Stimulated activated CD4-positive, alpha-beta T cell treated with anti-CD3 and anti-CD28 coated beads, TNF-alpha, amount 100 ng/mL, for 4 hours (primary cell): ENCODE data around the gene ITGA3.
"Not testable (repeated sequence)": the region's sequence is repeated elsewhere in the genome, so short reads cannot be mapped to it uniquely, and the experiment has no call there.

Experiments
- DNase-seq, 3 experiments: peaks; one replicate each; pipeline ENCODE4 v3.0.0-alpha.2; 2020; ENCODE audit warnings: low read depth in 3 of 3

The ITGA3 gene

DNA sequence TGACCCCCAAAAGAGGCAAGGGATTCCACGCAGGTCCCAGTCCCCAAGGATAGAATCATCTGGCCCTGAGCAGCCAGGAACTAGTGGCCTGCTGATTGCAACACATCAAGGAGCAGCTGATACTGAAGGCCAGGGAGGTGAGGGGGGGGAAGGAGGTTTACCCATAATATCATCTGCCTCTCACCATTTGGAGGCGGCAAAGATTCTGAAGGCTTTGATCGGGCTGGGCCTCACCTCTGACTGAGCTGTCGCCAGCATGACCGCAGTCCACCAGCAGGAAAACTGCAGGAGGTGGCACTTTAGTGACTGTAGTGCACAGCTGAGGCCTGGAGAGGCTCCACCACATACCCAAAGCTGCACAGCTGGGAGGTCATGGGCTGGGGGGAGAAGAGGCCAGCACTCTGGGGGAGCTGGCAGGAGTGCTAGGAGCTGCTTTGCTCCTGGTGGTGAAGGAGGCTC, 20.5 kb upstream of the ITGA3 start:
- no peak for DNase-seq

DNA sequence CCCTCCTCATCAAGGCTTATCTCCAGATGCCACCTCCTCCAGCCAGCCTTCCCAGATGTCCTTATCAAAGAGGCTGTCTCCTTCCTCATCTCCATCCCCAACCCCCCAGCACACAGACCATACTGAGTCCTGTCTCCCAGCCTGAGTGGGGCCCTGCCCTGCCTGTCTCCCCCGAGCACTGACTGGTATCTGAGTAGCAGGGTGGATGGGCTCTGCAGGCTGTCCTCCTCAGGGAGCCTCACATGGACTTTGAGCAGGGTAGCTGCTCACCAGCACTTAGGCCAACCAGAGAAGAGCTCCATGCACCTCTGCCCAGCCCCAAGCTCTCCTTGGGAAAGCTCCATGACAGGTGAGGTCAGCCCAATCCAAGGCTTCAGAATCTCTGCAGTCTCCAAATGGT, 20.0 kb upstream of the ITGA3 start:
- no peak for DNase-seq

DNA sequence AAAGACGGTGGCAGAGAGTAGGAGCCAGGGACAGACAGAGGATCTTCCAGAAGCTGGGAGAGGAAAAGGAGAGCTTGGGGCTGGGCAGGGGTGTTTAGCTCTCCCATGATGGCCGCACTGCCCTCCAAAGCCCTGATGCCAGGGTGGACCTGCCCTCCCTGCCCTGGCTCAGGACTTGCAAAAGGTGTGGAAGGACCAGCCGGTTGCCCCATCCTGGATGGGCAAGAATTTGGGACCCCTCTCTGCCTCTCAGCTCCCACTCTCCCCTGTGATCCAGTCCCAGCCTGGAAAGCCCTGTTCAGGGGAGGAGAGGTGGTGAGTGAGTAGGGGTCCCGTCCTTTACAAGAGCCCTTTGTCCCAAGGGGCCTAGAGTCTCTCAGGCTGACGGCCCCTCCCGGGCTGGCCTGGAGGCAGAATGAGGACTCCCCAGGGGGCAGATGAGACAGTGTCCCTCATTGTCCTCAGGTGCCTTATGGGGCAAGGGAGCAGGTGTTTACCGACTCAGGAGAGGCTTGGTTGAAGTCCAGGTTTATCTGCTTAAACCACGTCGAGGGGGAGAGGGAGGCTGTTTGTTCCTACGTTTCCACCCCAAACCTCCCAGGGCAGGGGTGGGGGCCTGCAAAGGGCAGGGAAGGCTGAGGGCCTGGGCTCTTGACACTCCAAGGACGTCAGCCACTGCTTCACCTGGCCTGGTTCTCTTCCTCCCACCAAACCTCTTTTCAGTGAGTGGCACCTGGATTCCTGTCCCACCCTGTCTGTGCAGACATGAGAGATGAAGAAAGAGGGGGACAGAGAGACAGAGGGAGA, 19.3 kb upstream of the ITGA3 start:
- no peak for DNase-seq

DNA sequence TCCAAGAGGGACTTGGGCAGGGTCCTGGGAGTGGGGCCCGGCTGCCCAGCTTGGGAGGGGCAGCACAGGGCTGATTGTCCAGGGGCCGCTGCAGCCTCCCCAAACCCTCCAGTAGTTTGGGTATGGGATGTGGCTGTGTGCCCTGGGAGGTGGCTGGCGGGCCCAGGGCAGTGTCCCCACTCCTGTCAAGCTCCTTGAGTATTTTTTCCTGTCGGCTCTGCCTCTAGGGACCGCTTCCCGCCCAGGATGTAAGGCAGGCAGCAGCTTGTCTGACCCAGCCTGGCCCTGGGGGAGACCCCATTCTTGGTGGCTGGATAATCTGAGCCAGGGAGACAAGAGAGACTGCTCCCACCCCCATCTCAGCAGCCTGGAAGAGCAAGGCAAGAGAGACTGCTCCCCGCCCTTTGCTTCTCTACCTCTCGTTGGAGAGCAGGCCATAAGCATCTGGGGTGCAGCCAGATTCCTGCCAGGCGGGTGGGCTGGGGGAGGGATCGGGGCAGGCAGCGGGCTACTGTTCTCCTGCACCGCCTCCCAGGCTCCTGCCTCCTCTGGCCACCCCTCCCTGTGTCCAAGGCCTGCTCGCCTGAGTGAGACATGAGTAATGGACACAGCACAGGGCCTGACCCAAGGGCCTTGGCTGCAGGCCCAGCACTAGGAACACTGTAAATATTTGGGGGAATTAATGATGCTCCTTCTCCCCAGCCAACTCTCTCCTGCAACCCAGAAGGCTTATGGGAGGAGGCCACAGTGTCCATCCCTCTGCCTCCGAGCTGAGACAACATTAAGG, 18.4 kb upstream of the ITGA3 start:
- DNase-seq: no peak

GRCh38 chr17:50039058-50039457, 16.9 kb upstream of the ITGA3 start:
- no peak for DNase-seq

DNA sequence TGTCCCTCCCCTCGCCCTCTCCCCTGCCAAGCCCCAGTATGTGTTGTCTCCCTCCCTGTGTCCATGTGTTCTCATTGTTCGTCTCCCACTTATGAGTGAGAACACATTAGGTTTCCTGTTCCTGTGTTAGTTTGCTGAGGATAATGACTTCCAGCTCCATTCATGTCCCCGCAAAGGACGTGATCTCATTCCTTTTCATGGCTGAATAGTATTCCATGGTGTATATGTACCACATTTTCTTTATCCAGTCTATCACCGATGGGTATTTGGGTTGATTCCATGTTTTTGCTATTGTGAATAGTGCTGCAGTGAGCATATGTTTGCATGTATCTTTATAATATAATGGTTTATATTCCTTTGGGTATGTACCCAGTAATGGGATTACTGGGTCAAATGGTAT, 15.4 kb upstream of the ITGA3 start:
- not testable (repeated sequence) for DNase-seq

DNA sequence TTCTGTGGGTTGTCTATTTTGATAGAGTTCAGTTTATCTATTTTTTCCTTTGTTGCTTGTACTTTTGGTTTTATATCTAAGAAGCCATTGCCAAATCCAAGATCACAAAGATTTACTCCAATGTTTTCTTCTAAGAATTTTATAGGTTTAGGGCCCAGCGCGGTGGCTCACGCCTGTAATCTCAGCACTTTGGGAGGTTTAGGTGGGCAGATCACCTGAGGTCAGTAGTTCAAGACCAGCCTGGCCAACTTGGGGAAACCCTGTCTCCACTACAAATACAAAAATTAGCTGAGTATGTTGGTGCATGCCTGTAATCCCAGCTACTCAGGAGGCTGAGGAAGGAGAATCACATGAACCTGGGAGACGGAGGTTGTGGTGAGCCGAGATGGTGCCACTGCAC, 13.7 kb upstream of the ITGA3 start:
- DNase-seq: no peak

GRCh38 chr17:50043290-50044148, 12.4 kb upstream of the ITGA3 start:
- no peak for DNase-seq

DNA sequence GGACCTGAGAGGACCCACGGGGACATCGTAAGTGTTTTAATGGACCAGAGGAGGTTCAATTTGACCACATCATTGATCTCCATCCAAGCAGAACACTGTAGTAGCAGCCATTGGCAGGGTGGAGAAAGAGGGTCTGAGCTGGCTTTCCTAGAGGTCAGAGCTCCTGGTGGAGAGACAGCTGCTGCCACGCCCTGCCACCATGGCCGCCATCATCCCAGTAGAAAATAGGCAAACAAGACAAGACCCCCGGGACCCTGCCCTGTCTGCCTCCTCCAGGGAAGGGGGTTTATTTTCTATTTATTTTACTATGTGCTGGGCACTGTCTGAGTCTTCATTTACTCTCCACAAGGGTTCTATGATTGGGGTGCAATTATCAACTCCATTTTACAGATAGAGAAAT, 11.4 kb upstream of the ITGA3 start:
- no peak for DNase-seq

GRCh38 chr17:50045154-50045553, 10.8 kb upstream of the ITGA3 start:
- DNase-seq: no peak

DNA sequence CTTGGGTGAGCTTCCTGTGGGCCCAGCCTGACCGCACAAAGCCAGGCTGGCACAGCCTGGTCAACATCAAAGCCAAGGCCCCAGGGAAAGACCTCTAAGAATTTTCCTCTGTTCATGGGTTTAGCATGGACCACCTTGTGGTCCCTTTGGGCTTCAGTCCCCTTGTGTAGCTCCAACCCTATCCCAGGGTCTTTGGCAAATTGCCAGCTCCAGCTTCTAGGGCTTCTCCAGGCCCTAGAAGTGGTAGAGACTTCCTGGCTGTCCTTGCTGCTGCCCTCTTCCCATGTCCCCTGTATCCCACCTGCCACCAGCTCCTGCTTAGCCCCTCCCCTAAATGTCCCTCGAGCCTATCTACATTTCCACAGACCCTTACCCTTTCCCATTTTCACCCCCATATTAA, 9.7 kb upstream of the ITGA3 start:
- DNase-seq: no peak

DNA sequence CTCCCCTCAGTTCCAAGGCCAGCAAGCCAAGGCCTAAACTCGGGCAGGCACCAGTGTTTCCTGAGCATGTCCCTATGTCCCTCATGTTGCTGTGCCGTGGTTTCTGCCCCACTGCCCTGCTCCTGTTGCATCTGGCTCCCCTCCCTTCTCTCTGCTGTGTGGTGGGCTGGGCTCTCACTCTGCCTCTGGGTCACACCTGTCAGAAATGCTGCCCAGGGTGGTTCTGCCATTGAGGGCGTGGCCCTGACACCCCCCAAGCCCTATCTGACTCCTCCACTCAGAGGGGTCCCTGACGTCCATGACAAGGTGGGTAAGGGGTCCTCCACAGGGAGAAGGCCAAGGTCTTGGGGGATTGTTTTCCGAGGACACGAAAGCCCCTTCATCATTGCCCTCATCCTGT, 9.2 kb upstream of the ITGA3 start:
- no peak for DNase-seq

DNA sequence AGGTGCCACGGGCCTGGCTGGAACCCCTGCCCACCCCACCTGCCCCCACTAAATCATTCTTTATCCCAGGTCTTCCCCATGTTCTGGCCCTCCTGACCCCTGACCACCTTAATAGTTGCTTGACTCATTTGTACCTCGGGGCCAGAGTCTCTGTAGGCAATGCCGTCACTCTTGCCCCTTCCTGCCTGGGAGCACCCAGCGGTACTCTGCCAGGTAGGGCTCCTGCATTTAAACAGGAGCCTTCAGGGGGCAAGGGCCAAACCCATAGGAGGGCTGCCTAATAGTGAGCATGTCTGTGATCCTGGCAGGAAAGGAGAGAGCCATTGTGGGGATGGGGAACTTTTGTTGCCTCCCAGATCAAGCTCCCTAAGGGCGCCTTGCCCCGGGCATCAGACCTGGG, 8.8 kb upstream of the ITGA3 start:
- DNase-seq: no peak

DNA sequence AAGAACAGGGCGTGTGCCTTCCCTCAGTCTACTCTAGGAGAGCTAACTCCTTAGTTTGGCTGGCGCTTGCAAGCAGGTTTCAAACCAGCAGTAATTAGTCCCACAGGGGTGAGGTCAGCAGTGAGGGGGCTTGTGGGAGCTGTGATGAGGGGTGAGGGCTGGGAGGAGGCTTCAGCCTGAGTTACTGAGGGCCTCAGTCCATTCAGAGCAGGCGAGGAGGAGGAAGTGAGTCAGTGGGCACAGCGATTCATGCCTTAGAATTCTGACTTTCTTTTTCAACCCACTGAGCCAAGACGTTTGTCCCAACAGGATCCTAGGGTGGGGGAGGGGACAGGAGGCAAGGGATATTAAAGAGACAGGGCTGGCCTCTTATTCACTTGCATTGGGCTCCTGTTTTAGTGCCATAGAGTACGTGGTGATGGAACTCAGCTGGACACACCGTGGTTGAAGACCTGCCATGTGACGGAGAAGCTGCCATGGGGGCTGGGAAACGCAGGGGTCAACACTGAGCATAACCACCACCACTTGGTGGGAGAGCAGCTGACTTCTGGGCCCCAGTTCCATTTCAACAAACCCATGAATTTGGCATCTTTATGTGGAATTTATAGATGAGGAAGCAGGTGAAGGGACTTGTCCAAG, 8.3 kb upstream of the ITGA3 start:
- DNase-seq: no peak

- DNase-seq: no peak
These were observed 7.7 kb upstream of the ITGA3 start for GRCh38 chr17:50048146-50048720.

DNA sequence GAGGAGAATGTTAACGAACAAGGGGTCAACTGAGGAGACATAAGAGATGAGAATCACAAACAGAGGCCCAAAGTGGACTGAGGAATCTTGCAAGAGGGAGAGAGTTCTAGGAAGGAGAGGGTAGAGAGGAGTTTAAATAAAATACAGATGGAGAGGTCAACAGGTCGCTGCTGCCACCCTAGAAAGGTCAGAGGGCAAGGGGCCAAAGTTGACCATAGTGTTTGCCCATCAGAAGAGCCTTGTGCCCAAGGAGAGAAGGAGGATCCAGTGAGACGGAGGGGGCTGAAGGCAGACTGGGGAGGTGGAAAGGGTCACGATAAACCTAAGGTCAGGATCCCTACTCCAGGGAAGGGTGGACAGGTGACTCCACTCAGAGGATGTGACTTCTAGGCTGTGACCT, 6.9 kb upstream of the ITGA3 start:
- no peak for DNase-seq

GRCh38 chr17:50049636-50050035, 6.3 kb upstream of the ITGA3 start:
- DNase-seq: no peak

DNA sequence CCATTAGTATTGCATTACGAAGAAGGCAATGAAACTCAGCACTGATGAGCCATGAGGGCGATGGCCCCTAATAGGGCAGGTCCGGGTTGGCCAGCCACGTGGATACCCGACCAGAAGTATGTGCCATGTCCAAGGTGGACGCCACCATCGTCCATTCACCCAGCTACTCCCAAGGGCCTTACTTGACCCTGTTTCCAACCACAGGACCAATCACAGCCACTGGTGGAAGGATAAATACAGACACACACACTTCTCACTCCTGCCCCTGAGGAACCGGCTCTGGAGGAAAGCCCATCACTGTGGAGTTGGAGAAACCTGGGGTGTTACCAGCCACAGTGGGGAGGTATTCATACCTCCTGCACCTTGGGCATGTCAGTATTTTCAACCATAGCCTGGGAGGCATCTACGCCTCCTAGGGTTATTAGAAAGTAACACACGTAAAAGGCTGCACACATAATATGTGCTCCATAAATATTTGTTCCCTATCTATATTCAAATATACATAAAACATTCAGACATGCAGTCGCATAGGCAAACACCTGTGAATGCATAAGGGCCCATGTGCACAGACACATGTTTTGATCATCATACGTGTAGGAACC, 5.4 kb upstream of the ITGA3 start:
- DNase-seq: no peak

- DNase-seq: peak; percentile 26 to 46 (median 44)
These were observed 4.8 kb upstream of the ITGA3 start for GRCh38 chr17:50051082-50051576.

- DNase-seq: no peak
These were observed 4.3 kb upstream of the ITGA3 start for GRCh38 chr17:50051606-50052005.
